IMR-90 (cell line): ENCODE measurements around the gene FRMD3. TPM values are rescaled to one million over a fixed set of nuclear protein-coding genes. Genes with fewer than 3 reads are reported as not detected.

ENCODE experiments used
- ATAC-seq: fragments of 200-7000 bp; cut with Tn5 transposase; 2 replicates; pipeline ENCODE4 v1.9.1; 2020; ENCODE audit warnings: low read depth, mild to moderate bottlenecking, moderate library complexity
- BruUV-seq: library from RNA; stranded (reverse); fragments of 400-500 nt; replicated peaks from 2 replicates; lab custom pipeline; 2021; lab: Mats Ljungman, UMichigan
- CTCF ChIA-PET: fragments of 300-600 bp; formaldehyde crosslinking; extraction: SDS; loops from one replicate; lab custom pipeline; 2021; ENCODE audit warnings: antibody characterized with exemption; lab: Yijun Ruan, JAX
- POLR2A ChIA-PET: fragments of 300-600 bp; sonication (Branson Sonifier 250); formaldehyde crosslinking; loops from one replicate; lab custom pipeline; 2022; ENCODE audit warnings: antibody characterized with exemption; ENCODE audit not compliant: unreplicated experiment; lab: Charles Lee
- DNase-seq: peaks from one replicate; pipeline ENCODE4 v3.0.0; 2013
- H2AFZ ChIP-seq: replicated peaks from 2 replicates; pipeline ENCODE3; 2013; ENCODE audit warnings: low read length, mild to moderate bottlenecking; ENCODE audit not compliant: poor library complexity
- H2AK5ac ChIP-seq: 2 replicates; pipeline ENCODE4 v1.6.1; 2013; ENCODE audit warnings: low read depth, low read length, inconsistent platforms
- H2AK9ac ChIP-seq: replicated peaks from 2 replicates; pipeline ENCODE3; 2013; ENCODE audit warnings: mild to moderate bottlenecking, low read depth, low read length, moderate library complexity; ENCODE audit not compliant: poor library complexity
- H2BK120ac ChIP-seq: 2 replicates; pipeline ENCODE4 v1.6.1; 2013; ENCODE audit warnings: low read depth, low read length, inconsistent platforms
- H2BK15ac ChIP-seq: 3 replicates; pipeline ENCODE4 v1.6.1; 2013; ENCODE audit warnings: low read depth, low read length, inconsistent platforms
- H2BK20ac ChIP-seq: 2 replicates; pipeline ENCODE4 v1.6.1; 2013; ENCODE audit warnings: low read depth, mild to moderate bottlenecking, inconsistent platforms, low read length, moderate library complexity
- H2BK5ac ChIP-seq: 2 replicates; pipeline ENCODE4 v1.6.1; 2013; ENCODE audit warnings: mild to moderate bottlenecking, low read depth, low read length, inconsistent platforms; ENCODE audit not compliant: poor library complexity, severe bottlenecking
- H3K14ac ChIP-seq: replicated peaks from 2 replicates; pipeline ENCODE4 v1.6.1; 2013; ENCODE audit warnings: low read depth, low read length, inconsistent platforms
- H3K18ac ChIP-seq: 2 replicates; pipeline ENCODE4 v1.6.1; 2013; ENCODE audit warnings: low read depth, low read length, control low read depth
- H3K23ac ChIP-seq: 2 replicates; pipeline ENCODE4 v1.6.1; 2013; ENCODE audit warnings: low read depth, low read length, inconsistent platforms
- H3K27ac ChIP-seq: 2 replicates; pipeline ENCODE4 v1.5.1; 2013; ENCODE audit warnings: mild to moderate bottlenecking, control low read depth, low read length; ENCODE audit not compliant: insufficient read depth
- H3K27me3 ChIP-seq: 2 replicates; pipeline ENCODE4 v1.6.1; 2013; ENCODE audit warnings: low read length; ENCODE audit not compliant: control insufficient read depth, insufficient read depth
- H3K36me3 ChIP-seq: 2 replicates; pipeline ENCODE4 v1.6.1; 2013; ENCODE audit warnings: low read length, mixed read lengths; ENCODE audit not compliant: control insufficient read depth, insufficient read depth
- H3K4ac ChIP-seq: 2 replicates; pipeline ENCODE4 v1.6.1; 2013; ENCODE audit warnings: low read depth, low read length, inconsistent platforms
- H3K4me1 ChIP-seq: 2 replicates; pipeline ENCODE4 v1.6.1; 2013; ENCODE audit warnings: low read length, mixed read lengths; ENCODE audit not compliant: control insufficient read depth, insufficient read depth
- H3K4me2 ChIP-seq: 2 replicates; pipeline ENCODE4 v1.6.1; 2013; ENCODE audit warnings: low read depth, mild to moderate bottlenecking, control low read depth, low read length, moderate library complexity
- H3K4me3 ChIP-seq: 2 replicates; pipeline ENCODE4 v1.5.1; 2013; ENCODE audit warnings: low read depth, mild to moderate bottlenecking, control low read depth, low read length, moderate library complexity; ENCODE audit not compliant: insufficient read depth
- H3K56ac ChIP-seq: 2 replicates; pipeline ENCODE4 v1.6.1; 2013; ENCODE audit warnings: low read length, inconsistent platforms; ENCODE audit not compliant: insufficient read depth; ENCODE audit errors: extremely low read depth
- H3K79me1 ChIP-seq, 2 experiments: 2 replicates each; pipeline ENCODE4 v1.6.1; 2013; ENCODE audit warnings: low read length in 2 of 2, inconsistent platforms in 1 of 2, low read depth in 1 of 2
- H3K9ac ChIP-seq: 2 replicates; pipeline ENCODE4 v1.6.1; 2013; ENCODE audit warnings: low read depth, low read length, control low read depth
- H3K9me1 ChIP-seq: 2 replicates; pipeline ENCODE4 v1.6.1; 2013; ENCODE audit warnings: low read length, inconsistent platforms; ENCODE audit not compliant: insufficient read depth
- H3K9me3 ChIP-seq: 2 replicates; pipeline ENCODE4 v1.6.1; 2013; ENCODE audit warnings: low read length; ENCODE audit not compliant: control insufficient read depth, insufficient read depth
- H4K20me1 ChIP-seq: 2 replicates; pipeline ENCODE4 v1.6.1; 2013; ENCODE audit warnings: low read length, inconsistent platforms; ENCODE audit not compliant: insufficient read depth
- H4K5ac ChIP-seq: 2 replicates; pipeline ENCODE4 v1.6.1; 2013; ENCODE audit warnings: mild to moderate bottlenecking, low read depth, low read length, control low read depth
- H4K8ac ChIP-seq, 2 experiments: 2 replicates each; pipeline ENCODE4 v1.6.1; 2013; ENCODE audit warnings: low read depth in 2 of 2, low read length in 2 of 2, control low read depth in 1 of 2, inconsistent platforms in 1 of 2
- H4K91ac ChIP-seq: 2 replicates; pipeline ENCODE4 v1.6.1; 2013; ENCODE audit warnings: low read depth, low read length, inconsistent platforms; ENCODE audit not compliant: insufficient read depth
- BHLHE40 ChIP-seq: fragments of 150-350 bp; IDR thresholded peaks from 2 replicates; pipeline ENCODE4 v1.6.1; 2016; ENCODE audit warnings: mild to moderate bottlenecking, low read depth, low read length
- CHD1 ChIP-seq: IDR thresholded peaks from 2 replicates; pipeline ENCODE4 v1.6.1; 2012; ENCODE audit warnings: low read depth, low read length, improper control_type of control experiment
- CTCF ChIP-seq: conservative IDR thresholded peaks from 2 replicates; pipeline ENCODE4 v1.5.1; 2012; ENCODE audit warnings: mild to moderate bottlenecking, low read depth, low read length, improper control_type of control experiment
- FOS ChIP-seq: fragments of 150-350 bp; IDR thresholded peaks from 2 replicates; pipeline ENCODE4 v1.6.1; 2016; ENCODE audit warnings: low read depth, low read length
- POLR2A ChIP-seq: IDR thresholded peaks from 2 replicates; pipeline ENCODE4 v1.6.1; 2012; ENCODE audit warnings: mild to moderate bottlenecking, low read depth, low read length
- RCOR1 ChIP-seq: IDR thresholded peaks from 2 replicates; pipeline ENCODE4 v1.6.1; 2012; ENCODE audit warnings: mild to moderate bottlenecking, low read length, improper control_type of control experiment; ENCODE audit not compliant: insufficient replicate concordance
- RFX5 ChIP-seq: IDR thresholded peaks from 2 replicates; pipeline ENCODE4 v1.8.0; 2012; ENCODE audit warnings: low read depth, mild to moderate bottlenecking, low read length, moderate library complexity
- WGBS, 2 experiments: methylation state at CpG; one replicate each; pipeline versions ENCODE4 v1.1.5 to v1.1.7; 2013; ENCODE audit warnings: missing lambda C conversion rate in 2 of 2; ENCODE audit not compliant: insufficient read length in 1 of 2; ENCODE audit errors: extremely low coverage in 2 of 2; 5-methylcytosine and 5-hydroxymethylcytosine counted together
- dilution Hi-C: fragments of 300-500 bp; cut with HindIII; formaldehyde crosslinking; loops from one replicate; pipeline ENCODE4 v1.14.3; 2018; ENCODE audit warnings: low sequenced_read_pairs; ENCODE audit not compliant: unreplicated experiment
- in situ Hi-C: fragments of 300-500 bp; cut with MboI; formaldehyde crosslinking; loops from 3 replicates; pipeline ENCODE4 v1.14.3; 2019; ENCODE audit warnings: low sequenced_read_pairs, inconsistent platforms, mixed read lengths
- intact Hi-C: fragments of 100-400 bp; cut with micrococcal nuclease; formaldehyde crosslinking; loops from 2 replicates; pipeline ENCODE4 v1.10.0; 2022
- polyA plus RNA-seq, 3 experiments: library from polyadenylated mRNA; depleted of rRNA; stranded (reverse); fragments of >200 nt; gene quantifications; 2 replicates each; pipeline ENCODE4 v1.2.3, GENCODE V29; 2012; ENCODE audit warnings: low replicate concordance in 1 of 3
- total RNA-seq: library from RNA; depleted of rRNA; stranded (reverse); fragments of >200 nt; gene quantifications from 2 replicates; pipeline ENCODE4 v1.2.3, GENCODE V29; 2012
- TF ChIP-seq, protein P1 (sequence below): fragments of 150-350 bp; IDR thresholded peaks from 2 replicates; pipeline ENCODE4 v1.6.1; 2016; ENCODE audit warnings: low read depth, mild to moderate bottlenecking, low read length, moderate library complexity, borderline replicate concordance

Gene FRMD3
- total and polyA plus RNA-seq, 2 of the 4 experiments (the other 2 are of a cell fraction): 0.02 to 0.18 TPM

DNA sequence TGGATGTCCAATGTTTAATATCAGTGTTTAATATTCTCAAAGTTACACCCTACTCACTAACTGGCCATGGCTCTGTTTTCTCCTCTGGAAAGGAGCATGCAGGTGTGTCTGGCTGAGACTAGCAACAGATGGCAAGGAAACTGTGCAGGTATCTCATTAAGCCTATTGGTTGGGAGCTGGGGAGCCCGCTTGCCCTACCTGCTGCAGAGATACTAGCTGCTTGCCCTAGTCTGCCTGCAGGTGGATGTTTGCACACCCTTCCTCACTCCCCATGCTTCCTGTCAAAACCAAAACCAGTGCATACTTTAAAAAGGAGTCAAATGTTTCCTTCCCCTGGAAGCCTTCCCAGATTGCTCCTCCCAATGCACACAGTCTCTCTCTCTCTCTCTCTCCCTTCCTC is 247.0 kb downstream of the FRMD3 start:
- Histone ChIP-seq H2AFZ (no peak overlapping the region), H3K27ac (no peak overlapping the region), H3K18ac (no peak overlapping the region), H2BK120ac (no peak overlapping the region), H2AK9ac (no peak overlapping the region), H4K91ac (no peak overlapping the region), H4K8ac (no peak overlapping the region), H2BK5ac (no peak overlapping the region), H2AK5ac (no peak overlapping the region), H3K9ac (no peak overlapping the region), H4K20me1 (no peaks in the 10 kb centered on the region), H3K23ac (no peak overlapping the region), H3K56ac (no peak overlapping the region), H3K4me2 (no peak overlapping the region), H3K27me3 (no peaks in the 10 kb centered on the region), H3K9me3 (peaks cover 11% of the 10 kb centered on the region; the same call in 1 of the 2 replicates), H3K4ac (no peak overlapping the region), H3K9me1 (no peaks in the 10 kb centered on the region), H2BK20ac (no peak overlapping the region), H2BK15ac (no peak overlapping the region), H3K79me1 (no peaks in the 10 kb centered on the region), H3K36me3 (no peaks in the 10 kb centered on the region), H3K14ac (no peak overlapping the region), H3K4me1 (no peaks in the 10 kb centered on the region), H3K4me3 (no peak overlapping the region), H4K5ac (no peak overlapping the region)
- WGBS, 2 experiments: no CpG with 5 or more reads among the region's 1 CpG
- intact Hi-C loops: no loop called here
- POLR2A ChIA-PET: no interaction called here
- DNase-seq (no peak), ATAC-seq (no peak)
- in situ Hi-C loops: no loop called here
- dilution Hi-C loops: no loop called here
- TF ChIP-seq RFX5: no peak
- no peak for TF ChIP-seq BHLHE40
- TF ChIP-seq, protein P1, sequence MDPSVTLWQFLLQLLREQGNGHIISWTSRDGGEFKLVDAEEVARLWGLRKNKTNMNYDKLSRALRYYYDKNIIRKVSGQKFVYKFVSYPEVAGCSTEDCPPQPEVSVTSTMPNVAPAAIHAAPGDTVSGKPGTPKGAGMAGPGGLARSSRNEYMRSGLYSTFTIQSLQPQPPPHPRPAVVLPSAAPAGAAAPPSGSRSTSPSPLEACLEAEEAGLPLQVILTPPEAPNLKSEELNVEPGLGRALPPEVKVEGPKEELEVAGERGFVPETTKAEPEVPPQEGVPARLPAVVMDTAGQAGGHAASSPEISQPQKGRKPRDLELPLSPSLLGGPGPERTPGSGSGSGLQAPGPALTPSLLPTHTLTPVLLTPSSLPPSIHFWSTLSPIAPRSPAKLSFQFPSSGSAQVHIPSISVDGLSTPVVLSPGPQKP: no peak
- TF ChIP-seq CHD1: no peak
- no peak for TF ChIP-seq POLR2A
- no peak for TF ChIP-seq FOS
- TF ChIP-seq CTCF: no peak
- no peak for TF ChIP-seq RCOR1
- no TSS peak for BruUV-seq
- CTCF ChIA-PET: no interaction called here
